GM23248 (cell line): ENCODE measurements around the gene C1QTNF3. TPM values are rescaled to one million over a fixed set of nuclear protein-coding genes. Genes with fewer than 3 reads are reported as not detected.

ENCODE experiments used
- DNase-seq: peaks from one replicate; pipeline ENCODE4 v3.0.0-alpha.2; 2015
- H2AFZ ChIP-seq: fragments of 200-600 bp; sonication (generic); 2 replicates; pipeline ENCODE4 v1.6.1; 2016; ENCODE audit warnings: antibody characterized with exemption
- H3F3A ChIP-seq: fragments of 200-600 bp; sonication (generic); 2 replicates; pipeline ENCODE4 v1.6.1; 2016; ENCODE audit warnings: mild to moderate bottlenecking, antibody characterized with exemption, mixed run types; ENCODE audit not compliant: insufficient read depth
- H3K27ac ChIP-seq: fragments of 200-600 bp; sonication (generic); 2 replicates; pipeline ENCODE4 v1.5.1; 2016; ENCODE audit warnings: mild to moderate bottlenecking
- H3K27me3 ChIP-seq: fragments of 200-600 bp; sonication (generic); replicated peaks from 2 replicates; pipeline ENCODE4 v1.6.1; 2016; ENCODE audit warnings: mild to moderate bottlenecking; ENCODE audit not compliant: insufficient read depth
- H3K36me3 ChIP-seq: fragments of 200-600 bp; sonication (generic); 2 replicates; pipeline ENCODE4 v1.6.1; 2016; ENCODE audit warnings: low read depth, mild to moderate bottlenecking
- H3K4me1 ChIP-seq: fragments of 200-600 bp; sonication (generic); 2 replicates; pipeline ENCODE4 v1.6.1; 2016; ENCODE audit warnings: mild to moderate bottlenecking; ENCODE audit not compliant: insufficient read depth
- H3K4me2 ChIP-seq: fragments of 200-600 bp; sonication (generic); one replicate; pipeline ENCODE4 v1.6.1; 2016; ENCODE audit warnings: mild to moderate bottlenecking; ENCODE audit not compliant: unreplicated experiment
- H3K4me3 ChIP-seq: fragments of 200-600 bp; sonication (generic); 2 replicates; pipeline ENCODE4 v1.5.1; 2016; ENCODE audit warnings: mild to moderate bottlenecking
- H3K79me2 ChIP-seq: fragments of 200-600 bp; sonication (generic); 2 replicates; pipeline ENCODE4 v1.6.1; 2016; ENCODE audit warnings: mild to moderate bottlenecking; ENCODE audit not compliant: insufficient read depth
- H3K9ac ChIP-seq: fragments of 200-600 bp; sonication (generic); 2 replicates; pipeline ENCODE4 v1.6.1; 2016; ENCODE audit warnings: mild to moderate bottlenecking
- H3K9me2 ChIP-seq: fragments of 200-600 bp; sonication (generic); 2 replicates; pipeline ENCODE4 v1.6.1; 2016; ENCODE audit warnings: mixed run types, mild to moderate bottlenecking, moderate library complexity; ENCODE audit not compliant: insufficient read depth
- H3K9me3 ChIP-seq: fragments of 200-600 bp; sonication (generic); one replicate; pipeline ENCODE4 v1.6.1; 2017; ENCODE audit warnings: low read depth
- H4K20me1 ChIP-seq: fragments of 200-600 bp; sonication (generic); 2 replicates; pipeline ENCODE4 v1.6.0; 2016; ENCODE audit not compliant: insufficient read depth
- EZH2 ChIP-seq: fragments of 200-600 bp; sonication (generic); IDR thresholded peaks from 2 replicates; pipeline ENCODE4 v1.6.1; 2018; ENCODE audit warnings: antibody characterized with exemption, mild to moderate bottlenecking; ENCODE audit not compliant: insufficient read depth, poor library complexity, severe bottlenecking
- EZH2phosphoT487 ChIP-seq: fragments of 200-600 bp; sonication (generic); IDR thresholded peaks from 2 replicates; pipeline ENCODE4 v1.6.1; 2018; ENCODE audit warnings: antibody characterized with exemption, moderate library complexity, mild to moderate bottlenecking, low read depth; ENCODE audit not compliant: insufficient read depth
- WGBS, 2 experiments: methylation state at CpG; one replicate each; pipeline ENCODE4 v1.1.6; 2015 to 2017; ENCODE audit warnings: low lambda C conversion rate in 2 of 2, low coverage in 1 of 2; ENCODE audit errors: missing lambda C conversion rate in 2 of 2; 5-methylcytosine and 5-hydroxymethylcytosine counted together
- in situ Hi-C: fragments of 300-500 bp; cut with MboI; formaldehyde crosslinking; loops from 2 replicates; pipeline ENCODE4 v1.15.0; 2020
- polyA plus RNA-seq: library from polyadenylated mRNA; unstranded; fragments of >200 nt; fragmentation: Nextera tagmentation; extraction: Ambion mirVana; gene quantifications from 2 replicates; pipeline ENCODE4 v1.2.1, GENCODE V29; 2016
- total RNA-seq: library from RNA; depleted of rRNA; stranded (reverse); fragments of >200 nt; shearing (Covaris generic); gene quantifications from 2 replicates; pipeline ENCODE4 v1.2.3, GENCODE V29; 2014

C1QTNF3 gene
- total and polyA plus RNA-seq, 2 experiments from 2014 or later = 0.11 to 0.58 TPM

DNA sequence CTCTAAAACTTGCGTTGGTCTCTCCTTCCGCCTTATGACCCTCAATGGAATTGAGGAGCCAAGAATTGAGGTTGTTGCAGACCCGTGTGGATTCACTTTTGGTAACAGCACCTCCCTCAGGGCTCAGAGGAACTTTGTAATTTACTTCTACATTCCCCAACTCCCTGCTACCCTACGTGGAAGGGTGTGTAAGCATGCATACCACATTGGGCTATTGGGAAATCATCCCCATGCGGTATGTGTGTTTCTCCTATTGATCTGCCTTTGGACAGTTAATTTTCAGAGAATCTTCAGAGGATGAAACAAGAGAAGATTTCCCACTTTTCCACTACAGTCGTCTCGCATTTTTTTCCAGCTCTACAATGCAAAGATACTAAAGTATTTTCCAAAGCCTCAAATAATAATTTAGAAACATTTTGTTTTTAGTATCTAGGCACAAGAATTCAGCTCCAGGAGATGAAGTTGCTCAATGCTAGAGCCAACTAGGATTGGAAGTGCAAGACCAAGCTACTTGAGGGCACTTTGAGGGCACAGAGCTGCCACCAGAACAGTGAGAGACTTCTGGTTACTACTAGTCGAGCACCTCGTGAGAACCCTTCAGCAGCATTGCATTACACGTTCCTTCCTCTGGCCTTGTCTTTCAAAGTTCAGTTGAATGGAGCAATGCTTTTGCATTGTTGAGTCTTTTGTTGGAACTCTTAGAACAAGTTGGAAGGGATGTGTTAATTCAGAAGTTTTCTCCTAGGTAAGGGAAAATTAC is 3.4 kb downstream of the C1QTNF3 start:
- Histone ChIP-seq H3K27ac (no peak overlapping the region), H3K27me3 (no peaks in the 10 kb centered on the region), H3K4me2 (no peak overlapping the region), H3K4me1 (peaks cover 17% of the 10 kb centered on the region), H3K4me3 (no peak overlapping the region), H3K9me3 (no peaks in the 10 kb centered on the region), H3K9me2 (no peaks in the 10 kb centered on the region), H3K36me3 (no peaks in the 10 kb centered on the region), H4K20me1 (no peaks in the 10 kb centered on the region), H3K9ac (no peak overlapping the region), H3F3A (peaks cover under 1% of the 10 kb centered on the region; the same call in 1 of the 2 replicates), H3K79me2 (no peaks in the 10 kb centered on the region), H2AFZ (no peak overlapping the region)
- WGBS, 2 experiments = 39 to 42% methylated on average over 10 of the region's 10 CpGs
- in situ Hi-C loops = no loop called here
- DNase-seq = no peak
- no peak for TF ChIP-seq EZH2
- no peak for TF ChIP-seq EZH2phosphoT487

DNA sequence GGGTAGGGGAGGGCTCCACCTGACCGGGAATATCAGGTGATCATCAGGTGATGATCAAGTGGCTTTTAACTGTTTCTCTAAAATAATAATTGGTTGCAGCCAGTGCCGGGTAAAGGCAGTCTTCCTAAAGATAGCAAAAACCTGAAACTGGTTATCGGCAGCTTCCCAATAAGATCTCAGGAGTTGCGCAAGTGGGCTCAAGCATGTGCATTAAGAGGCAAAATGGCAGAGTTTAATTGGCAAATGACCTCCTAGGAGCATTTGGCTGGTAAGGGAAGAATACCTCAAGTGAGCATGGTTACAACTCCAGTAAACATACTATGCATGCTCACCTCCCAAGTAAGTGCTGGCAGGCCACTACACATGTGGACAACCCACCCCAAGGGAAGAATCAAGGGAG is 4.2 kb downstream of the C1QTNF3 start:
- DNase-seq = no peak
- Histone ChIP-seq H4K20me1 (no peaks in the 10 kb centered on the region), H3K4me2 (no peak overlapping the region), H3K36me3 (no peaks in the 10 kb centered on the region), H3K9me2 (no peaks in the 10 kb centered on the region), H3F3A (no peaks in the 10 kb centered on the region), H3K79me2 (no peaks in the 10 kb centered on the region), H2AFZ (no peak overlapping the region), H3K9me3 (no peaks in the 10 kb centered on the region), H3K27me3 (no peaks in the 10 kb centered on the region), H3K4me3 (no peak overlapping the region), H3K27ac (no peak overlapping the region), H3K4me1 (0 out of 2 replicates have a peak, but pooled peaks cover 15% of the 10 kb centered on the region), H3K9ac (no peak overlapping the region)
- in situ Hi-C loops = no loop called here
- 84 to 90% methylated on average over 4 of the region's 4 CpGs for WGBS, 2 experiments
- TF ChIP-seq EZH2 (no peak), EZH2phosphoT487 (no peak)

DNA sequence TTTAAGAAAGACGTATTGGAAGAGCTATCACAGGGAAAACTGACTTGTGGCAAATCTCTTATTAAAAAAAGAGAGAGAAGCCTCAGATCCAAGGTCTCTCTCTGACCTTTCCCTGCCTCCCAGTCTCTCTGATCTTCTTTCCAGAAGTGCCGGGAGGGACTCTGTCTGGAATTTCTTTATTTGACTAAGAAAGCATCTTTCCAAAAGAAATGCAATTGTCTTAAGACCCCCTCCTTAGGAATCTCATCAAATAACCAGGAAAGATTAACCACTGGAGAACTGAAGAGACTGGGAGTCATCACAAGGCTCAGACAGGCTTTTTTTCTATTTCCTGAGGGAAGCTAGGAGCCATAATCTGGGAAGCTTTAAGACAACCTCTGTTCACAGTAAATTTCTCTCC is 4.6 kb downstream of the C1QTNF3 start:
- no peak overlapping the region for H3K27ac ChIP-seq
- in situ Hi-C loops = no loop called here
- no peaks in the 10 kb centered on the region for H3F3A ChIP-seq
- no peak for DNase-seq
- no peaks in the 10 kb centered on the region for H3K9me2 ChIP-seq
- H3K4me2 ChIP-seq = no peak overlapping the region
- no peaks in the 10 kb centered on the region for H4K20me1 ChIP-seq
- H3K79me2 ChIP-seq = no peaks in the 10 kb centered on the region
- WGBS, 2 experiments = 26 to 63% methylated on average over 2 of the region's 2 CpGs
- no peak for TF ChIP-seq EZH2
- no peak for TF ChIP-seq EZH2phosphoT487
- H2AFZ ChIP-seq = no peak overlapping the region
- H3K9ac ChIP-seq = no peak overlapping the region
- H3K27me3 ChIP-seq = no peaks in the 10 kb centered on the region
- H3K36me3 ChIP-seq = no peaks in the 10 kb centered on the region
- H3K4me1 ChIP-seq = 0 out of 2 replicates have a peak, but pooled peaks cover 14% of the 10 kb centered on the region
- H3K4me3 ChIP-seq = no peak overlapping the region
- no peaks in the 10 kb centered on the region for H3K9me3 ChIP-seq

- H3K4me2 ChIP-seq = no peak overlapping the region
- no peaks in the 10 kb centered on the region for H3K27me3 ChIP-seq
- in situ Hi-C loops = no loop called here
- 0 out of 2 replicates have a peak, but pooled peaks cover 9% of the 10 kb centered on the region for H3K4me1 ChIP-seq
- DNase-seq = no peak
- no peaks in the 10 kb centered on the region for H3K36me3 ChIP-seq
- 16 to 26% methylated on average over 3 of the region's 3 CpGs for WGBS, 2 experiments
- H4K20me1 ChIP-seq = no peaks in the 10 kb centered on the region
- no peaks in the 10 kb centered on the region for H3K9me3 ChIP-seq
- no peak overlapping the region for H3K9ac ChIP-seq
- no peak for TF ChIP-seq EZH2phosphoT487
- no peak overlapping the region for H2AFZ ChIP-seq
- no peak overlapping the region for H3K4me3 ChIP-seq
- no peak overlapping the region for H3K27ac ChIP-seq
- no peaks in the 10 kb centered on the region for H3K9me2 ChIP-seq
- H3K79me2 ChIP-seq = no peaks in the 10 kb centered on the region
- H3F3A ChIP-seq = no peaks in the 10 kb centered on the region
Observed at GRCh38 chr5:34037726-34038125, 5.3 kb downstream of the C1QTNF3 start.

DNA sequence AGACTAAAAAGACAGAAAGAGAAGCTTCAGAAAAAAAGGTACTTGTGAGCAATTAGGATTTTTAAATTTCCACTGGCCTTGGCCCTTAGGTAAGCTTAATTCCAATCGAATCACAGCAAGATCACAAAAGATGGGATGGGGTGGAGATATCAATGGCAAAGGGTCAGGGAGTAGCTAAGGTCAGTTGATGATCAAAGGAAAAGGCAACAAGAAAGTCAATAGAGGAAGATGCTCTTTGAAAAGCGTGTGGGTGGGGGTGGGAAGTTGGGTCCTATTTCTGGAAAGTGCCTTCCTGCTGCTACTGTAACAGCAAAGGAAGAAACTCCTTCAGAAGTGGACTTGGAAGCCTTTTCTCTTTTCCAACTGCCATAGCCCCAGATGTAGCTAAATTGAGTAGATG is 7.3 kb downstream of the C1QTNF3 start:
- Histone ChIP-seq H3K36me3 (no peaks in the 10 kb centered on the region), H3K79me2 (no peaks in the 10 kb centered on the region), H3K27me3 (no peaks in the 10 kb centered on the region), H3K9me3 (no peaks in the 10 kb centered on the region), H3K9ac (no peak overlapping the region), H3K4me3 (no peak overlapping the region), H2AFZ (no peak overlapping the region), H3K27ac (no peak overlapping the region), H4K20me1 (no peaks in the 10 kb centered on the region), H3F3A (no peaks in the 10 kb centered on the region), H3K9me2 (no peaks in the 10 kb centered on the region), H3K4me2 (no peak overlapping the region), H3K4me1 (0 out of 2 replicates have a peak, but pooled peaks cover 6% of the 10 kb centered on the region)
- DNase-seq = no peak
- 76 to 83% methylated on average over 2 of the region's 2 CpGs for WGBS, 2 experiments
- in situ Hi-C loops = no loop called here
- TF ChIP-seq EZH2phosphoT487 = no peak
- no peak for TF ChIP-seq EZH2
